ENCODE results near the gene RALGPS1.

DNA sequence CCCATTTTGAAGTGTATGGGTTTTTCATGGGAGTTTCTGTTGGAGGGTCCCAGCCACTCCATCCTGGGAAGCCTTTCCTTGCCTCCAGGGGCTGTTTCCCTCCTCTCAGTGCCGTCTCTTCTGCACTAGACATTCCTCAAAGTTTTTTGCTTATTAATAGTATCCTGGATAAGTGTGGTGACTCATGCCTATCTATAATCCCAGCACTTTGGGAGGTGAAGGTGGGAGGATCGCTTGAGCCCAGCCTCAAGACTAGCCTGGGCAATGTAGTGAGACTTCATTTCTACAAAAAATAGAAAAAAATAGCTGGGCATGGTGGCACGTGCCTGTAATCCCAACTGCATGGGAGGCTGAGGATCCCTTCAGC, 43.1 kb downstream of the RALGPS1 start:
- TF ChIP-seq ZNF138 (CRISPR knock-in tag; conservative IDR thresholded peaks at IDR 0.05) (no peak), CREB1 (CRISPR knock-in tag; IDR thresholded peaks at IDR 0.05) (no peak), PRRX2 (CRISPR knock-in tag; IDR thresholded peaks at IDR 0.05) (no peak), NFYB (CRISPR knock-in tag; conservative IDR thresholded peaks at IDR 0.05; ENCODE audit: low read depth) (no peak), CREM (CRISPR knock-in tag; IDR thresholded peaks at IDR 0.05) (no peak)
- TF ChIP-seq, protein P1, sequence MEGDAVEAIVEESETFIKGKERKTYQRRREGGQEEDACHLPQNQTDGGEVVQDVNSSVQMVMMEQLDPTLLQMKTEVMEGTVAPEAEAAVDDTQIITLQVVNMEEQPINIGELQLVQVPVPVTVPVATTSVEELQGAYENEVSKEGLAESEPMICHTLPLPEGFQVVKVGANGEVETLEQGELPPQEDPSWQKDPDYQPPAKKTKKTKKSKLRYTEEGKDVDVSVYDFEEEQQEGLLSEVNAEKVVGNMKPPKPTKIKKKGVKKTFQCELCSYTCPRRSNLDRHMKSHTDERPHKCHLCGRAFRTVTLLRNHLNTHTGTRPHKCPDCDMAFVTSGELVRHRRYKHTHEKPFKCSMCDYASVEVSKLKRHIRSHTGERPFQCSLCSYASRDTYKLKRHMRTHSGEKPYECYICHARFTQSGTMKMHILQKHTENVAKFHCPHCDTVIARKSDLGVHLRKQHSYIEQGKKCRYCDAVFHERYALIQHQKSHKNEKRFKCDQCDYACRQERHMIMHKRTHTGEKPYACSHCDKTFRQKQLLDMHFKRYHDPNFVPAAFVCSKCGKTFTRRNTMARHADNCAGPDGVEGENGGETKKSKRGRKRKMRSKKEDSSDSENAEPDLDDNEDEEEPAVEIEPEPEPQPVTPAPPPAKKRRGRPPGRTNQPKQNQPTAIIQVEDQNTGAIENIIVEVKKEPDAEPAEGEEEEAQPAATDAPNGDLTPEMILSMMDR (IDR thresholded peaks at IDR 0.05) = no peak
